ENCODE measurements around the gene FOSL1.
"Not testable (repeated sequence)": the region's sequence is repeated elsewhere in the genome, so short reads cannot be mapped to it uniquely, and the experiment has no call there.

FOSL1 gene

DNA sequence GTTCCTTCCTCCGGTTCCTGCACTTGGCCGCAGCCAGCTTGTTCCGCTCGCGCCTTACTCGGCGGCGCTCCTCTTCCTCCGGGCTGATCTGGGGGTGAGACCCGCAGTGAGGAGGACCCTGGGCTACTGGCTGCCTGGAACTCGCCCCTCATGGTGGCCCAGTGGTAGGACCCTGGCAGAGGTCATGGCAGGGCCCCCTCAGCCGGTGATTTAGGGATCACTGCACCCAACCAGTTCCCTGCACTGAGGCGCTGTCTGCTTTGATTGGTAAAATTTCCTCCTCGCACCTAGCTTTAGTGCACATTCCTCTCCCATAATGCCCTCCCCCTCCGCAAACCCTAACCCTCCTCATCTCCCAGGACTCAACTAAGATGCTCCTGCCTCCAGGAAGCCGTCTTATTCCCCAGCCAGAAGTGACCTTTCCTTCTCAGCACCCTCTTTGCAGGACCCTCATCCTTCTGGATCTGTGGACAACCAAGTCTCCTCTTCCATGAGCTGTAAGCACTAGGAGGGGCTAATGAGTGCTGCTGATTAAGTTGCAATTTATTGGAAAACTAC is 6.1 kb downstream of the FOSL1 start:
- no peak for DNase-seq

DNA sequence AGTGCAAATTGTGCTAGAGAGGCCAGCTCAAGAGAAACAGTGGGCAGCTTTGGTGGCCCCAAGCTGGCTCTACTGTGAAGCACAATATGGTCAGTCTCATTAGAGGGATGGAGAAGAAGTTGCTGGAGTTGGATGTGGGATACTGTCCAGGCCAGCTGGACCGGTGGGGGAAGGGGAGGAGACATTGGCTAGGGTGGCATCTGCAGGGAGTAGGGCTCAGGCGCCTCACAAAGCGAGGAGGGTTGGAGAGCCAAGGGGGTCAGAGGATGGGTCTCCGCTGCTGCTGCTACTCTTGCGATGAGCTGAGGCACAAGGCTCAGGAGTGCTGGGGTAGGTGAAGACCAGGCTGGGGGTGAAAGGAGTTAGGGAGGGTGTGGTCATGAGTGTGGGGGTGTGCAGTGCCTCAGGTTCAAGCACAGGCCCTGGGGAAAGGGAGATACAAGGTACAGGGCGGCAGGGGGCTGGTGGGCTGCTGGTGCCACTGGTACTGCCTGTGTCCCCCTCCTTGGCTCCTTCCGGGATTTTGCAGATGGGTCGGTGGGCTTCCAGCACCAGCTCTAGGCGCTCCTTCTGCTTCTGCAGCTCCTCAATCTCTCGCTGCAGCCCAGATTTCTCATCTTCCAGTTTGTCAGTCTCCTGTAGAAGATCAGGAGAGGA is 7.4 kb downstream of the FOSL1 start:
- DNase-seq, result no peak

DNA sequence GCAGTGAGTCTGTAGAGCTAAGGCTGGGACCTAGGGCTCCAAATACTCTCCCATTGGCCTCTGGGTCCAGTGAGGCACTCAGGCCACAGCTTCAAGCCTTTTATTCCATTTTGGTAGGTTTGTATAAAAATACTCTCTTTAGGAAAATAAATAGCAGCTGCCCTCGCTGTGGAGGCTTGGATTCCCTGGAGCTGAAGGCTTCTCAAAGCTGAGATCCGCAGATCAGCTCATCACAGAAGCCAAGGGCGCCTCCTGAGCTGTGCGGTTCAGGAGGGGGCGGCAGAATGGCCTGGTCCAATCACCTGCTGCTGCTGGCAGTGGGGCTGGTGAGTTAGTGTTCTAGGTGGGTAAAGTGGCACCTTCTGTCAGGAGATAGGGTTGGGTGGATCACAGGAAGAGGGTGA is 8.0 kb downstream of the FOSL1 start:
- not testable (repeated sequence) for DNase-seq

DNA sequence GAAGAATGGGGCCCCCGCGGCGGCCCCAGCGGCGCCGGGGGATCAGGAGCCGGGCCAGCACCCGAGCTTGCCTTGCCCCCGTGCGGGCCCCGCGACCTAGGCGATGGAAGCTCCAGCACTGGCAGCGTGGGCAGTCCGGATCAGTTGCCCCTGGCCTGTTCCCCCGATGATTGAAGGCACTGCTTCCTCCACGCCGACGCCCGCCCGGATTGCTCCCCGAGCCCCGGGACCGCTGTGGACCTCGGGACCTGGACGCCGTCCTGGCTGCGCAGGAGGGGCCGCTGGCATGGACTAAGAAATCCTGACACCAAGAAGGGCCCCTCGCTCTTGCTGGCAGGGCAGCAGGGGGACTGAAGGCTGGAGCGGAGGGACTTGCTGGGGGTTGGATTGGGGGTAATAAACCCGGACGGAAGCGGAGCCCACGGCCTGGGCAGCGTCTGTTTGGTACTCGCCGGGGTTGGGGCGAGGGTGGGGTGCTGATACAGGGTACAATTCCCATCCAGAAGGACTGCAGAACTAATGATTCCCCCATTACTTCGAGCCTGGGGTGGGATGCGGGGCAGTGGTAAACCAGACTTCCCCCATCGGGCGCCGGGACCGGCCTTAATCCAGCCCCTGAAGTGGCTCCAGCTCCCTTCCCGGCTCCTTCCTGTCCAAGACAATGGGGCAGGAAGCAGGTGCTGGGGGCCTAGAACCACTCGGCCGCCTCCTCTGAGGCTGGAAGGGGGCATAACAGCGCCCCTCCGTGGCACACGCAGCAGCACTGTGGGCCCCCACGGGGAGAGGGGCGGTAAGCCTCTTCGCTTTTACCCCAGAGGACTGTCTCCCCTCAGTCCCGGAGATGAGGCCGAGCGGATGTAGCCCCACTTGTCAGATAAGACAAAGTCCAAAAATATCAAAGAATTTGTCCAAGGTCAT is 8.7 kb downstream of the FOSL1 start:
- no peak for DNase-seq

DNA sequence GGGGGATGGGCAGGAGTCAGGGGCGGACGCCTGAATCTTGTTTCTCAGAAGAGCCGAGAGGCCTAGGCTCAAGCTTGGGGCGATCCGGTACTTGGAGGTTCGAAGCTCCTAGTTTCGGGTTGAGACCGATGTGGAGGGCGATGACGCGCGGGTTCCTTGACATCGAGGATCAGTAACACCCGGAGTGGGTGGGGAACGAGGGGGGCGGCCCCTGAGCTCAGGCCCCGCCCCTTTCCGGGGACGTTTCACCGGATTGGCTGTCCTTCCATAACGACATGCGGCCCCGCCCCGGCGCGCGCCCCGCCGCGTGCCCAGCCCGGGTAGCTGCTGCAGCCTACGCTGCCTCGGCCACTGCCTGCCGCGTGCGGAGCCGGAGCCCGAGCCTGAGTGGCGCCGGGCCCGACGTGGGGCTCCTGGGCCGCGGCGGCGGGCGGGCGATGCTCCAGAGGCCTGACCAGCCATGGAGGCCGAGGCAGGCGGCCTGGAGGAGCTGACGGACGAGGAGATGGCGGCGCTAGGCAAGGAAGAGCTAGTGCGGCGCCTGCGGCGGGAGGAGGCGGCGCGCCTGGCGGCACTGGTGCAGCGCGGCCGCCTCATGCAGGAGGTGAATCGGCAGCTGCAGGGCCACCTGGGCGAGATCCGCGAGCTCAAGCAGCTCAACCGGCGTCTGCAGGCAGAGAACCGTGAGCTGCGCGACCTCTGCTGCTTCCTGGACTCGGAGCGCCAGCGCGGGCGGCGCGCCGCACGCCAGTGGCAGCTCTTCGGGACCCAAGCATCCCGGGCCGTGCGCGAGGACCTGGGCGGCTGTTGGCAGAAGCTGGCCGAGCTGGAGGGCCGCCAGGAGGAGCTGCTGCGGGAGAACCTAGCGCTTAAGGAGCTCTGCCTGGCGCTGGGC is 9.6 kb downstream of the FOSL1 start, which contains the start of gene CCDC85B:
CCDC85B (plus strand) TSS at position 350 of the 895 bp plus-strand sequence; CDS start at position 461, 111 bp downstream.
- DNase-seq, result peak; percentile 58

DNA sequence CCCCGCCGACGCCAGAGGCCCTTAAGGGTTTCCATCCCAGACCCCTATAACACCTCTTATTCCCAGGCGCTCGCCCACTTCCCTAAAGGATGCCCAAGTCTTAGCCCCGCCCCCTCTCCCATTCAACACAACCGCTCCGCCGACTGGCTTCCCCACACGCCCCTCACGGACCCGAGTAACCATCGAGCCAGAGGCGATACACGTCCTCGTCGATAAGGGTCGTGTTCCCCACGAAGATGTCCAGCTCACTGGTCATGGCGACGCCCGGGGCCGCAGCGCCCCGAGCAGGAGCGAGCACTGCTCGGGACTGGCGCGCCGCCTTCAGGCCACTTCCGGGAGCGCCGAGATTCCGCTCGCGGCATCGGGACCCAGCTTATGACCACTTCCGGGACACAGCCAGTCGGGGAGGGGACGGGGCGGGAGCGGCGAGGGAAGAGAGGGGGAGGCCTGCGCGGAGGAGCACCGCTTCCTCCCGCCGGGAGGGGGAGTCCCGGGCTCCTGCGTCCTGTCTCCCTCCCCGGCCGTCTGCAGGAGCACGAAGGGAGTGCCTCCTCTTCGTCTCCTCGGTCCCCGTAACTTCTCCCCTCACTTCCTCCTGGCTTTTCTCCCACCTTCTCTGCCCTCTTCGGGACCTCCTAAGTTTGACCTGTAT is 11.9 kb downstream of the FOSL1 start, which contains the start of gene FIBP:
FIBP (minus strand) TSS at position 309 of the 652 bp plus-strand sequence; CDS start at position 256, 53 bp downstream.
- DNase-seq, result peak; percentile 62

DNA sequence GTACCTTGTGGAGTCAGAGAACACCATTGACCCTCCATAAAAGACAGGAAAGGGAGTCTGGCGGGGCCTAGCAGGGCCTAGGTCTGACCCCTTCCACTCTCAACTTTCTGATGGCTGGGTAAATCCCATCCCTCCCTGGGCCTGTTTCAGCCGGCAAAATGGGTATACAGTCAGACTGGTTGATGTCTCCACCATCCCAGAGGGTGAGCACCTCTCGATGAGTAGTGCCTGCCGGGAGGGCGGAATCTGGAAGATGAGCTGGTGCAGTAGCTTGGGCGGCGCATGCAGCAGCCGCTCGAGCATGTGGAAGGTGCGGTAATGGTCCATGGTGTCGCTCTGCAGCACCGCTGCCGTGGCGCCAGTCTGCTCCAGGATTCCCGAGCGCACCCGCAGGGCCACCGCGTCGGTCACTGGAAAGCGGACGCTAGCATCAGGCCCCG is 12.4 kb downstream of the FOSL1 start:
- DNase-seq, result no peak

DNA sequence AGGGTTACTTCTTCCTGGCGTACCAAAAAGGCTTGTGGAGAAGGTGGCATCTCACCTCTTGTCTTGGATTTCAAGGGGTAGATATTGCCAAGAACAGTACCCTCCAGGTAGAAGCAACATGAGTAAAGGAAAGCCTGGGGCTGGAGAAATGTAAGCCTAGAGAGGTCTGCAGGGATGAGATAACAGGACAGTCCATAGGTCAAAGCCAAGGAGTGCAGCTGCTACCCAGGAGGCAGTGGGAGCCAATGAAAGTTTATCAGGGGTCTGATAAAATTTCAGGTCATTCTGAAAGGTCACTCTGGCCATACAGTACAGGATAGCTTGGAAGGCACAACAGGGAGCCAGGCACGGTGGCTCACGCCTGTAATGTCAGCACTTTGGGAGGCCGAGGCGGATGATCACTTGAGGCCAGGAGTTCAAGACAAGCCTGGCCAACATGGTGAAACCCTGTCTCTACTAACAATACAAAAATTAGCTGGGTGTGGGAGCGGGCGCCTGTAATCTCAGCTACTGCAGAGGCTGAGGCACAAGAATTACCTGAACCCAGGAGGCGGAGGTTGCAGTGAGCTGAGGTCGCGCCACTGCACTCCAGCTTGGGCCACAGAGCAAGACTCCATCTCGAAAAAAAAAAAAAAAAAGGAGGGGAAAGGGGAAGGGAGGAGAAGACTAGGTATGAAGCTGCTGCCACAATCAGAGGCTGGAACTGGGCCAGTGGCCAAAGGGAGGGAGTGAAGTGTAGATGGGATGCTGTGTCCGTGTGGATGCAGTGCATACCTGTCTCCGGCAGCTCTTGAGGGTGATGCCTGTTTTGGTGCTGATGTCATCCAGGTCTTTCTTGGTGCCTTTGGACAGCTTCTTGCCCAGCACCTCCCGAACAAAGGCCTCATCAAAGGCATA is 13.1 kb downstream of the FOSL1 start:
- DNase-seq, result no peak

DNA sequence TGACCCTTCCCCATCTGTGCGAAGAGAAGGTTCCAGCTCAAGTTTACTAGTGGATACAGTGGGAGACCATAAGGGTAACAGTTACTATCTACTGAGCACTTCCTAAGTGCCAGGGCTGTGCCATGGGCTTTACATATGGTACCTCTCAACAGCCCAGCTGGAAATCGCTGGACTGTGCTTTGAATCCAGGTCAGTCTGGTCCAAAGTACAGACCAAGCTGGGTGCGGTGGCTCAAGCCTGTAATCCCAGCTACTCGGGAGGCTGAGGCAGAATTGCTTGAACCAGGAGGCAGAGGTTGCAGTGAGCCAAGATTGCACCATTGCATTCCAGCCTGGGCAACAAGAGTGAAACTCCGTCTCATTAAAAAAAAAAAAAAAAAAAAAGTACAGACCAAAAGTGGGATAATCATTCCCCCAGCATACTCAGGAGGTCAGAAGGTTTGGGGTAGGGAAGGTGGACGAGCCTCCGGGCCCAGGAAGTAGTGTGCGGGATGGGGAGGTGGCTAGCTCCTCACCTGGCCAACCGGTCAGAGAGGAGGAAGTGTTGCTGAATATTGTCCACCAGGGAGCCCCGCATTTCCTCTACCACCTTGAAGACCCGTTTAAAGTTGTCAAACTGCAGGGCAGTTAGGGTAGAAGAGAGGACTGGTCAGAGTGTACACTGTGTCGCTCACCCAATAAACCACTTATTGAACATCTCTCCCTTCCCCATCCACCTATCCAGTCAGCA is 14.2 kb downstream of the FOSL1 start:
- DNase-seq, result no peak

DNA sequence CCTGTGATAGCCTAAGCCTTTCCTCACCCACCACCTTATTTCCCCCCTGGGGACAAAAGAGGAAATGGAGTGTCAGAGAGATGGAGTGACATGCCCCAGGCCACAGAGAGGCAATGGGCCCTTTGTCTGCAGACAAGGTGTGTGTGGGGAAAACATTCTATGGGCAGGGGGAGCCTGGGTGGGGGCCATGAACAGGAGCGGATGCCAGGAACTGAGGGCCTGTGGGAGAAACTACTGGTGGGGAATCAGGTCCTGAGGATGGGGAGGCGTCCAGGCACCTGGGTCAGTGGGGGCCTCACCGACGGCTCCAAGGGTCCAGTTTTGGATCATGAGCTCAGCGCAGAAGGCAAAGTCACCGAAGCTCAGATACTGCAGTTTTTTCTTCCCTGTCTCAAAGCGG is 15.0 kb downstream of the FOSL1 start:
- no peak for DNase-seq

DNA sequence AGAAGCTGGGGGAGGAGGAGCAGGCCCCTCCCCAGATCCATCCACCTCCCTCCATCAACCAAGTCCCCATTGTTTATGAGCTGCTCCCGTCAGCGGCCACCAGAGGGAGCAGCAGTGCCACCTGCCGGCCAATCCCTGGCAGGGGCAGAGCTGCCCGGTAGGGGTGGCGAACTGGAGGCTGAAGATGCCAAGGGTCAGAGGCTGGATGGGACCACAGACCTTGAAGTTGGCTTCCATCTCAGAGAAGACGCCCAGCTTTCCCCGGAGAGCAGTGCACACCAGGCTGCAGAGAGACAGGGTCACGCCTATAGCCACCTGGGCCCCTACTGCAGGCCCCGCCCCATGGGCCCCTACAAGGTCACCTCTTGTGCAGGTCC is 15.5 kb downstream of the FOSL1 start:
- no peak for DNase-seq

DNA sequence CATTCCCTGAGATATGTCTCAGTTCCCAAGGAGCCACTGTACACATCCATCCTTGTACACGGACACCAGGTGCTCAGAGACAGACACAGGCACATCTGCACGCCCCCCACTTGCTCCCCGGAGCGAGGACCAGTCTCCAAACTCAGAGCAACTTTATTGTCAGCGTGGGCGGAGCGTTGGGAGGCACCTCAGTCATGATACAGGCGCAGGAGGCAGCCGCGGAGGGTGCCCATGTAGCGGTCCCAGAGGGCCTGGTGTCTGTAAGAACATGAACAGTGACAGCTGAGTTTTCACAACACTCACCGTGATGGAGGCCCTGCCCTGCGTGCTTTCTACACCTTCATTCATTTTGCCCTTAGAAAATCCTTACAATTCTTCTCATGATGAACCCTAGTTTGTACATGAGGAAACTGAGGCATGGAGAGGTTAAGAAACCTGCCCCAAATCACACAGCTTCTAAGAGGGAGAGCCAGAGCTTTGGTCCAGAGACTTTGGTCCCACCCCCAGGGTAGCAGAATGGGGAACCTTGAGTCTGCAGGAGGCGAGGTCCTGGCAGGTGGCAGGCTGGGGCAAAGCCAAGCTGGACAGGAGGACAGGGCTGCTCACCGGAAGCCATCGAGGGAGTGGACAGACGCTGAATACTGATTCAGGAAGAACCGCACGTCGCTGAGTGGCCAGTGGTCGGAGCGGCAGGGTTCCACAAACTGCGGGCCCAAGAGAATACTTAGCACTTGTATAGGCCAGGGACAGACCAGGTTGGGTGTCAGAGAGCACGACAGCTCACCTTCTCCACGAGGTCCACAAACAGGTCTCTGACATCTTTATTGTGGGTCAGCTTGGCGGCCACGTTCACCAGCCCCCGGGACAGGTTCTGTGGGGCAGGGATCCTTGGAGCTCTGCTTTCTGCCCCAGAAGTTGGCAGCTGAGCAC is 16.1 kb downstream of the FOSL1 start:
- DNase-seq, result no peak

DNA sequence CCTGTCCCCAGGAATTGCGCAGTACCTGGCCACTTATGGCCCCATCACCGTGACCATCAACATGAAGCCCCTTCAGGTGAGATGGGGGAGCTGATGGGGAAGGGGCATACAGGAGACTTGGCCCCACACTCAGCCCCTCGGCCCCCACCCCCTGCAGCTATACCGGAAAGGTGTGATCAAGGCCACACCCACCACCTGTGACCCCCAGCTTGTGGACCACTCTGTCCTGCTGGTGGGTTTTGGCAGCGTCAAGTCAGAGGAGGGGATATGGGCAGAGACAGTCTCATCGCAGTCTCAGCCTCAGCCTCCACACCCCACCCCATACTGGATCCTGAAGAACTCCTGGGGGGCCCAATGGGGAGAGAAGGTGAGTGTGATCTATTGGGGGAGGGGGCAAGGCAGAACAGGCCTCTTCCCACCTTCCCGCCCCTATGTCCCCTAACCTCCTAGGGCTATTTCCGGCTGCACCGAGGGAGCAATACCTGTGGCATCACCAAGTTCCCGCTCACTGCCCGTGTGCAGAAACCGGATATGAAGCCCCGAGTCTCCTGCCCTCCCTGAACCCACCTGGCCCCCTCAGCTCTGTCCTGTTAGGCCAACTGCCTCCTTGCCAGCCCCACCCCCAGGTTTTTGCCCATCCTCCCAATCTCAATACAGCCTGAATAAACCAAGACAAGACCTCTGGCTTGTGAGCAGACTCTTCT is 17.0 kb downstream of the FOSL1 start:
- DNase-seq, result no peak

DNA sequence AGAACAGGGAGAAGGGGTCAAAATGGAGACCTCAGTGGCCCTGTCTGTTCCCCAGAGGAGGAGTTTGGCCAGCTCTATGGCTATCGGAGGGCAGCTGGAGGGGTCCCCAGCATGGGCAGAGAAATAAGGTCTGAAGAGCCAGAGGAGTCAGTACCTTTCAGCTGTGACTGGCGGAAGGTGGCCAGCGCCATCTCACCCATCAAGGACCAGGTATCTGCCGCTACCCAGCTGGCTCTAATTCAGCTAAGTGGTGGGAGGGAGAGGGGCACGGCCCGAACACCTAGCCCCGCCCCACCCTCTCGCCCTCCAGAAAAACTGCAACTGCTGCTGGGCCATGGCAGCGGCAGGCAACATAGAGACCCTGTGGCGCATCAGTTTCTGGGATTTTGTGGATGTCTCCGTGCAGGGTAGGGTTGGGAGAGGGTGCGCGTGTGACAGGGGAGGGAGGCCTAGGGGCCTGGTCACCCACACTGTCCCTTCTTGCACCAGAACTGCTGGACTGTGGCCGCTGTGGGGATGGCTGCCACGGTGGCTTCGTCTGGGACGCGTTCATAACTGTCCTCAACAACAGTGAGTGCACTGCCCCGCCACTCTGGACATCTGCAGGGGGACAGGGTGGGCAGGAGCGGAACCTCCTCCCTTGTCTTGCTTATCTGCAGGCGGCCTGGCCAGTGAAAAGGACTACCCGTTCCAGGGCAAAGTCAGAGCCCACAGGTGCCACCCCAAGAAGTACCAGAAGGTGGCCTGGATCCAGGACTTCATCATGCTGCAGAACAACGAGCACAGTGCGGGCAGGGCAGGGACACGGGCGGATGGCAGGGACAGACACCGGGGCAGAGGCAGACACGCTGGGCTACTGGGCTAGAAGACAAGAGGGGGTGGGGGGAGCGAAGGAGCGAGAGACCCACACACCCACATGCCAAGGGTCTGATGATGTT is 17.8 kb downstream of the FOSL1 start:
- no peak for DNase-seq

DNA sequence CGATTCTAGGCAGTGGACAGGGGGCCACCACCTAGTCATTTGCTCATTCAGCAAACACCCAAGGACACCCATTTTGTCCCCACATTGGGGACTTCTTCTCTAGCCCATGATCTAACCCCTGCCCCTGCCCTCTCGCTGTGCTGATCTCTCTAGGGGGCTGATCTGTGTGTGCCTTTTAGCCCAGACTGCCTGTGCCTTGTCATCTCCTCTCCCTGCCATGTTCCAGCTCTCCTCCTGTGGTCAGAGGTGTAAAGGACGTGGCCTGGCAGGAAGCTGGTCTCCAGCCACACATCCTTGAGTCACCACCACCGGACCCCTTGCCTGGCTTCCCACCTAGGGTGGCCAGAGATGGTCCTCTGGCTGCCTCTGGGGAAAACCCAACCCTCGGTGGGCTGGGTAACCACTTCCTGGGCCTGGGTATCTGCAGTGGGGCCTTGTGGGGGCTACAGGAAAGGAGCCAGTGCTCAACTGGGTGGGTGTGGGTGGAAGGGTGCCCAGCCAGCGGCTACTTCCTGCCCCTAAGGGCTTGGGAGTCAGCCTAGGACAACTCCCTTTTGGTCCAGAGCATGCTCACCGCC is 19.3 kb downstream of the FOSL1 start:
- DNase-seq, result no peak

DNA sequence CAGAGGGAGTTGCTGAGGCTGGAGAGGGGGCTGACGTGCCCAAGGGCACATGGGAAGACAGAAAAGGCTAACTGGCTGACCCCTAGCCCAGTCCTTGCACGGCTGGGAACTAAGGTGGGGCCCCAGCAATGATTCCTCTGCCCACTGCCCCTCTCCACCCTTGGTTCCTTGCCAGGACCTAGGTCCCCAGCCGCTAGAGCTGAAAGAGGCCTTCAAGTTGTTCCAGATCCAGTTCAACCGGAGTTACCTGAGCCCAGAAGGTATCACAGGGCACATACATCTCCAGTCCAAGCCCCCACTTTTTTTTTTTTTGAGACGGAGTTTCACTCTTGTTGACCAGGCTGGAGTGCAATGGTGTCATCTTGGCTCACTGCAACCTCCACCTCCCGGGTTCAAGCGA is 20.2 kb downstream of the FOSL1 start:
- DNase-seq, result no peak

DNA sequence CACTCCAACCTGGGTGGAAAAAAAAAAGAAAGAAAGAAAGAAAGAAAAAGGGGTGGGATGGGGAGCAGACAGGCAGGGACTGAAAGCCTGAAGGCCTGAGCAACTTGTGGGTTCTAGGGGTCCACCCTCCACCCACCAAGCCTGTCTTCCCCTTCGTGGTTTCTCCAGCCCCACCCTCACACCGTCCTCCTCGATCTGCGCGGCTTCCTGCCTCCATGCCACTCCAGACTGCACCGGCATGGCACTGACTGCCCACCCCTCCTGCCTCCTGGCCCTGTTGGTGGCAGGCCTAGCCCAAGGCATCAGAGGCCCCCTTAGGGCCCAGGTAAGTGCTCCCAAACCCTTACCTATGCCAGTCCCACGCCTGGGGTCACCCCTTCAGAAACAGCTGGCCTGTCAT is 20.6 kb downstream of the FOSL1 start, which contains the start of gene CTSW:
CTSW (plus strand) TSS at position 221 of the 400 bp plus-strand sequence; CDS start at position 239, 18 bp downstream.
- no peak for DNase-seq
